Fibroblast of skin of right quadriceps (primary cell): ENCODE data around the gene SCGB2A2.

Experiments
- DNase-seq: peaks from one replicate; pipeline ENCODE4 v3.0.0-alpha.2; 2013

The SCGB2A2 gene

DNA sequence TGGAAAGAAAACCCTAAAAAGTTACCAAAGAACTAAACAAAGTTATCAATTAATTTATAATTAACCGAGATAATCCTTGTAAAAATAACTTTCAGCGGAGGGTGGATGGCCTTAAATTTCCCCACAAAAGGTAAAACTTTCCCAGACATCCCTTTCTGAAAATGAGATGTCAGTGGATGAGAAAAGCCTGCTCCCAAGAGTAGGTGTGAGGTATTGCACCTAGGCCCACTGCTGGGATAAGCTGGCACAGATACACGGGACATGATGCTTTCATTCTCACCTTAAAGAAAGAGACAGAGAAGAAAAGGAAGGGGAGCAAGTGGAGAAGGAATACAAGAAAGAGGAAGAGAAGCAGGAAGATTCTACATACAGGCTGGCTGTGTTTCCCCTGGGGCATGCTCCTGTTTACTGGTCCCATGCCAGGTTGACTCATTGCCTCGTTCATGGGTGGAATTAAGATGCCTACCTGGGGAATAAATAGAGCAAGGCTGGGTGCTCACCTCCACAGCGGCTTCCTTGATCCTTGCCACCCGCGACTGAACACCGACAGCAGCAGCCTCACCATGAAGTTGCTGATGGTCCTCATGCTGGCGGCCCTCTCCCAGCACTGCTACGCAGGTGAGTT, at the start of gene SCGB2A2:
Gene SCGB2A2, plus strand, starts transcription at position 505 of the 625 bp plus-strand sequence. Its CDS starts 59 bp downstream, at position 564.
- no peak for DNase-seq

DNA sequence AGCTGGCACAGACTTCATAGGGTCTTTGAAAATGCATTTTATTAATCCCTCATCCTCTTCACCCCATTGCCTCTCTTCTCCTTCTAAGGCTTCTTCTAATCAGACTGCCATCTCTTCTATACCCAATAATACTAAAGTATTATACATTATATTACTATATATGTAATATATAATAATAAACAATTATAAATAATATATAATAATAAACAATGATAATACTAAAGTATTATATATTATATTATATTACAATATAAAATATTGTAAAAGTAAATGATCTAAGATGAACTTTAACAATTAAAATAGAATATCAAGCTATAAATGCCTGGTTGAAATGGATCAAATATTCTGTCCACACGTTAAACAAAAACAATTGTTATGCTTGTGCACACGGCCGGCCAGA, 48.5 kb upstream of the SCGB2A2 start:
- no peak for DNase-seq

DNA sequence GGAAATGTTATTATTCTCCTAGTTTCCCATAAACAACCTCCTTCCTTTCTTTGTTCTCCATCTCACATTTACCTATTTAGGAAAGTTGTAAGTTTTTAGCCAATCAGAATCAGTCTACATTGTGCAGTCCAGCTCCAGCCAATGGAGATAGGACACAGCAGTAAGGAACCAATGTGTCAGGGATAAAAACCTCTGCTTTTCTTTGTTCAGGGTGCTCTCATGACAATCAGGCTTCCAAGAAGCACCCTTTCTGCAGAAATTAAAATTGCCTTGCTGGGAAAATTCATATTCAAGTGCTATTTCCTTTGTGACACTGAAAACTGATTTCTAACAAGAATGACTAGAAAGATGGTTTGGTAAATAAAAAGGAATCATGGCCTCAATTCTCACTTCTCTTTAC, 46.9 kb upstream of the SCGB2A2 start:
- peak; percentile 6 for DNase-seq

DNA sequence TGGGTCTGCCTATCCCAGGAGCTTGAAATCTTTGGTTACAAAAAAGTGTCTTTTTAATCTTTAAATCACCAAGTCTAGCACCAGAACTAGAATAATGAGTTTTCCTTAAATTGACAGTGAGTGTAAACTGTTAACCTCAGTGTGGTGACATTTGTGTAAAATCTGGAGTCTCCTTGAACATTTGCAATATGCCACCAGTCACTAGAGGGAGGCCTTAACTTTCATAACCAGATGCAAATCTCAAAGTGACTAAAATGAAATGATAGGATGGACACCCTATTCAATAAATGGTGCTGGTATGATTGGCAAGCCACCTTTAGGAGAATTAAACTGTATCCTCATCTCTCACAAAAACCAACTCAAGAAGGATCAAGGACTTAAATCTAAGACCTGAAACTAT, 36.2 kb upstream of the SCGB2A2 start:
- DNase-seq: no peak

DNA sequence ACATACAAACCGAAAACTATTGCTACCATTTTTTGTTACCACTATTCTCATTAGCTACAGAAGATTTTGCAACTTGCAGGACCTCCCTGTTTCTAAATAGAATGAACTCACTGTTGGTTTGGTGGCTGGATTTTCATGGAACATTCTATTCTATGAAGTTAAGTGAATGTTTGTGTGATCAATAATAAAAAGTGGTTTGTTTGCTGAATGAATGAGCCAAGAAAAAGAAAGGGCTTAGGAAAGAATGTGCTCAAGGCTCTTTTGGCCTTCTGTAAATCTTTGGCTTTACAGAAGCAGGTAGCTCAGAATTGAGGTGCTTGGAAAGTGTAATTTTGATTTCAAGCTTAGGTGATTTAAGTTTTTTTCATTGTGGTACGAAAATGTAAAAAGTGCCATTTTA, 33.8 kb upstream of the SCGB2A2 start:
- DNase-seq: no peak

DNA sequence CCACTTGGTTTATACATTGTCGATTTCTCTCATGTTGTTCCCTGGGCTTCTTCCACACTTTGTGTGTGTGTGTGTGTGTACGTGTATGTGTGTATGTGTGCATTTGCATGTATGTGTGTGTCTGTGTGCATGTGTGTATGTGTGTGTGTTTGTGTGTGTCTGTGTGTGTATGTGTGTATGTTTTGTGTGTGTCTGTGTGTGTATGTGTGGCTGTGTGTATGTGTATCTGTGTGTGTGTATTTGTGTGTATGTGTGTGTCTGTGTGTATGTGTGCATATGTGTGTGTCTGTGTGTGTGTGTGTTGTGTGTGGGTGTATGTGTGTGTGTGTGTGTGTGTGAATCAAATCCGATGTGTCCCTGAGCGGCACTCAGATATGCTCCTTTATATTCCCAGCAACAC, 32.5 kb upstream of the SCGB2A2 start:
- no peak for DNase-seq

DNA sequence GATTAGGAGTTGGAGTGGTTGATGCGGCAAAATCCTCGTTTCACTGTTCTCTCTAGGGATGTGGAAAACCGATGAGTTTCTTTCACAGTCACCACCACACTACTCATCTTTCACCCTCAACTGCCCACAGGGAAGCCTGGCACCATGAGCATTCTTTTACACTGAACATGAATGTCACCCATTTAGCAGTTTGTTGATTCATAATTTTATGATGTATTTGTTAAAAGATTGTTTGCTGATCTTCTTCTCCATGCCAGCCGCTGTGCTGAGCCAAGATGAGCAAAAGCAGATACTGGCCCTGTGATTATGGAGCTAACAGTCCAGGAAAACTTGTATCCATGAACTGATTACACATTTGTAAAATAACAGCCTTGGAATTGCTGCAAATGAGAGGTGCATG, 31.8 kb upstream of the SCGB2A2 start:
- no peak for DNase-seq

DNA sequence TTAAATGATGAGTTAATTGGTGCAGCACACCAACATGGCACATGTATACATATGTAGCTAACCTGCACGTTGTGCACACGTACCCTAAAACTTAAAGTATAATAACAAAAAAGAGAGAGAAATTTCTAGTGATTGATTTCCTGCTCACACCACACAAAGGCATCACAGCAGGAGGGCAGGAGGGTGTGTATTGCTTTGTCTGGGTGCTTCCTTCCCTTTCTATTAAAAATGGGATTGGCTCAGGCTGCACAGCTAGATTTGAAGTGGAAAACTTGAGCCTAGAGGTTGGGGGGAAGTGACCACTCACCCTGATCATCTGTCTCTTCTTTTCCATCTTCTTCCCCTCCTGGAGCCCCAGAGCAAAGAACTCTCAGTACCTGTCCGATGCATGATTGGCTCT, 28.9 kb upstream of the SCGB2A2 start:
- no peak for DNase-seq

DNA sequence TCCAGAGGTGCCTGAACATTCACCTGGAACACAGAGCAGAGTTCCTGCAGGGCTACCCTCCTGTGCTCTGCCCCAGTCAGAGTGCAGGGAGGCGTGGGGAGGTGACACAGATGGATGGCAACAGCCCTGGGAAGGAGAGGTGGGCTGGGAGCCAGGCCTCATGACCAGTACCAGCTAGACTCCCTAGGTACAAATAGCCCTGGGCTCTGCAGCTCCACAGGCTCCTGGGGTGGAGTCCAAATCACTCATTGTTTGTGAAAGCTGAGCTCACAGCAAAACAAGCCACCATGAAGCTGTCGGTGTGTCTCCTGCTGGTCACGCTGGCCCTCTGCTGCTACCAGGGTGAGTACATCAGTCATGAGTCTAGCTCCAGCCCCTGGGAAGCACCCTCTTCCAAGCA, 27.9 kb upstream of the SCGB2A2 start, which contains the start of gene SCGB1D2:
Gene SCGB1D2, plus strand, starts transcription at position 219 of the 400 bp plus-strand sequence. Its CDS starts 69 bp downstream, at position 288.
- DNase-seq: no peak

DNA sequence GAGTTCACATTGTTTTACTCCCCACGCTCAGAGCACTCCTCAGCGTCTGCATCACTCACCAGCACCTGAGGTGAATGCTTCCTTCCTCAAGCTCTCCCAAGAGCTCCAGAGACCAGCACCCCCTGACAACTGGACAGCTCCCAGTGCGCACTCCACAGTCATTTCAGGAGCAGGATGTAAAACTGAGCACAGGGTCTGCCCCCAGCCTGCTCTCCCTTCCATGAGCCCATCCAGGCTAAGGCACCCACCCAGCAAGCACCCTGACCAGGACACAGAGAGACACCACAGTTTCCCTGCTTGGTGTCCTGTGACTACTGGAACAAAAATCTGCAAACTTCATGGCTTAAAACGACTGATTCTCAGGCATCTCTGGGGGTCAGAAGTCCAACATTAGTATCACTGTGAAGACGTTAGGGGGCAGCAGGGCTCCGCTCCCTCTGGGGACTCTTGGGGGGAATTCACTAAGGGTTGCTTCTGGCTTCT, 24.6 kb upstream of the SCGB2A2 start:
- peak; percentile 31 for DNase-seq

DNA sequence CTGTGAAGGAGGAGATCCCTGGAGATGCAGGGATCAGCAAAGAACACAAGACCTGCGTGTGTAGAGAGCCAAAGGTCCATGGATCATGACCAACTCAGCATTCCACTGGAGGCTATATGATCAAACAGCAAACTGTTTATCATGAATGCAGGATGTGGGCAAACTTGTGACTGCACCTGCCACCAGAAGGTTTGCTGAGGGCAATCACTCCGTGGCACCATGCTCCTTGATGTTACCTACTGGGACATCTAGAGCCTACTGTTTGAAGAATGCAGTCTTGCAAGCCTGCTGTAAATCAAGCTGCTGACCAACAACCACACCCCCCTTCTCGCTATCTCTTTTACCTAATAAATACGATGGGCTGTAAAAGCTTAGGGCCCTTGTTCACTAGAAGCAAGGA, 18.3 kb upstream of the SCGB2A2 start:
- DNase-seq: no peak

DNA sequence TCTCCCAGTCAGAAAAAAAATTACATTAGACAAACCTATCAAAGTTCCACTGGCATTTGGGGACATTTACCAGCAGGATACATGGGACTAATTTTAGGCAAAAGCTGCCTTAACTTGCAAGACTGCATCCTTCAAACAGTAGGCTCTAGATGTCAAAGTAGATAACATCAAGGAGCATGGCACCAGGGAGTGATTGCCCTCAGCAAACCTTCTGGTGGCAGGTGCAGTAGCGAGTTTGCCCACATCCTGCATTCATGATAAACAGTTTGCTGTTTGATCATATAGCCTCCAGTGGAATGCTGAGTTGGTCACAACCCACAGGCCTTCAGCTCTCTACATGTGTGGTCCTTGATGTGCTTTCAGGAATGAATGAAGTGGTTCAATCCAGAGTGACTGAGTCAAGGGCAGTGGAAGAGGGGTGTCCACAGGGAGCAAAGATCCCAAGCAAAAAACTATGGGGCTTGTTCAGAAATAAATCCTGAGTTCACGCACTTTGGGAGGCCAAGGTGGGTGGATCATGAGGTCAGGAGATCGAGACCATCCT, 15.9 kb upstream of the SCGB2A2 start:
- DNase-seq: no peak

DNA sequence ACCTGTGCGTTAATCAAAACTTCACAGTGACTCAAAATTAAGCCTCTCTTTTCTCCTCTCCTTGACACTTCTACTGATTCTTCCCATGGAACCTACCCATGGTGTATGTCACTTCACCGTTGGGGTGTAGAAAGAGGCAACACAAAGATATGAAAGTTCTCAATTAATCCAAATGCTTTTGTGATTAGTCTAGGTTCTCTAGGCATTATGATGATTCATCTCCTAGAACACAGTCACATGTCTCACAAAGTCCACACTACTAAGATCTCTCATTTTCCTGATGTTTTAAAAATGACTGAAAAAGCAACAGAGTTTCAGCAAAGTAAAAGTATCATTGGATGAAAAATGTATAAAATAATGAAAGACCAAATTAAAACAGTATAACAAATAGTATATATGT, 13.7 kb upstream of the SCGB2A2 start:
- DNase-seq: no peak

DNA sequence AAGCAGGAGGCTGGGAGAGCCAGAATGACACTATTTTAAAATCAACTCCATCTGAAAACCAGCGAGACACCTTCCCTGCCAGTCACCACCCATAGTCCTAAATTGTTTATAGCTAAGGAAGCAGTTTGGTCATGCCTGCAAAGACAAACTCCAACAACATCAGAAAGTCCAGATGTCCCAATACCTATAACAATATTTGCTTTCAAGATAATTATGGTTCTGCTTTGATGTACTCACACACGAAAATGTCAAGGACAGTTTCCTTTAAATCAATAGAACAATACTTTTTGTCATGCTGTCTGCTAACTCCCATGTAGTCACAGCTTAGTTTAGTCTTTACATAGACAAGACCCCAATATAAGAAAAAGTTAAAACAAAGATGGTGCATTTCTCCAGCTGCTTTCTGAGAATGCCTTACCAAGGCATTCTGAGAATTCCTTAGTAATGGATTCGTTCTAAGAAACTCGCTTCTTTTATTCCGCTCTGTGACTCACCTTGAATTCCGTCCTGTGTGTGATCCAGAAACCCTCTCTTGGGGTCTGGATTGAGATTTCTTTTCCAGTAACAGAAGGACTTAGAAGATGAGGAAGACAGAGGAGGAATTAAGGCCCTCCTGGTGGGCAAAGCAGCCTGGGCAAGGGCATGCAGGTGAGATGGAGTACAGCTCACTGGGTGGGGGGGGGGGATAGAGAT, 9.6 kb upstream of the SCGB2A2 start:
- DNase-seq: no peak

DNA sequence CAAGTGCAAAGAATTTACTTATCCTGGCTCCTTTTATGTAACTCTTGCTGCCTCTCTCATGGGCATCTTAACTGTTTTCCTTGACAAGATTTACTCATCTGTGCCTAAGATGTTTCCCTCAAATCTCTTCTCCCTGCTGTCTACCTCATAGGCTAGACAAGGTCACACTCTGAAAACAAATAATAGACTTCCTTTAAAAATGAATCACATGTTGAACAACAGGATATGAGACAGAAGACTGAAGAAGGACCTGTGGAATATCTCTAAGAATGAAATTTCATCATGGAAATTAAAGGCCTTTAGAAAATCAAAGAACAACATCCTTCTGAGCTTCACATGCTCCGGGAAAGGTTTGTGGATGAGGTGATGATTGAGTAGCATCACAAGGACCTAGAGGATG, 6.0 kb upstream of the SCGB2A2 start:
- DNase-seq: no peak

DNA sequence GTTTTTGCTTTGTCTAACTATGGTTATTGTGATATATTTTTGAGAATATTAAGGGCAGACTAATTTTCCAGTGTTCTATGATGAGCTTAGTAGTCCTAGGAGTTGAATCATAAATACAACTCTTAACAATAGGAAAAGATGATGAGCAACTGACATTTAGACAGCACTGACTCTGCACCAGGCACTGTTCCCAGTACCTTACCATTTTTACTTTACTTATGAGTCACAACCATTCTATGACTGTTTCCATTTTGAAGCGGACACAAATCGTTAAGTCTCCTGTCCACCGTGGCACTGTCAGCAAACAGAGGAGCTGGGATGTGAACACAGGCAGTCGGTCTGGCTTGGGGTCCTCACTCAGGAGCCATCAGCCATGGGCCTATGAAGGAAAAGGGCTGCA, 3.4 kb upstream of the SCGB2A2 start:
- no peak for DNase-seq

DNA sequence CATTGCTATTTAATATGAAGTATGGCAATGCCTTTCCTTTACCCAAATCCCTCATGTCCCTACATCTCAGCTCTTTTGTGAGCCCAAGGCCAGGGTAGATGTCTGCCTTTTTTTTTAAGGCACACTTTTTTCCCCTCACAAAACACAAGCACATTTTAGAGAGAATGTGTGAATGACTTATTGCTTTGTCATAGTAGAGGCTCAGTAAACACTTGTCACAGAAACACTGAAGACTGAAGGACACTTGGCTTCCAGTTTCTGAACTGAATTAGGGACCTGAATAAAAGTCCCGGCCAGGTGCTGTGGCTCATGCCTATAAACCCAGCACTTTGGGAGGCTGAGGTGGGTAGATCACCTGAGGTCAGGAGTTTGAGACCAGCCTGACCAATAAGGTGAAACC, 2.9 kb upstream of the SCGB2A2 start:
- DNase-seq: no peak

DNA sequence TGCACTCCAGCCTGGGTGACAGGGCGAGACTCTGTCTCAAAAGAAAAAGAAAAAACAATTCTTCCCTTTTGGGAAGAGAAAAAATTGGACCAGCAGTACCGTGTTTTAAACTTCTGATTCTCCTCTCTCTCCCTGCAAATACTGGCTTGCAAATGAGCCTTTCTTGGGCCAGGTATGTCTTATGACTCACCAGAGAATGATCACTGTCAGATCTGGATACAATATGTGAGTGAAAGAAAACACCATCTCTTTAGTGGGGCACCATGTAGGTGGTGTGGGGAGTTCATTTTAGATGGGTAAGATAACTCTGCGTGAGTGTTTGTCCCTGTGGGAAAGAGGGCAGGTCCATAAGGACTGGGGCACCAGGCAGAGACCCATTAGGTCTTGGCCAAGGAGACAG, 2.4 kb upstream of the SCGB2A2 start:
- no peak for DNase-seq

DNA sequence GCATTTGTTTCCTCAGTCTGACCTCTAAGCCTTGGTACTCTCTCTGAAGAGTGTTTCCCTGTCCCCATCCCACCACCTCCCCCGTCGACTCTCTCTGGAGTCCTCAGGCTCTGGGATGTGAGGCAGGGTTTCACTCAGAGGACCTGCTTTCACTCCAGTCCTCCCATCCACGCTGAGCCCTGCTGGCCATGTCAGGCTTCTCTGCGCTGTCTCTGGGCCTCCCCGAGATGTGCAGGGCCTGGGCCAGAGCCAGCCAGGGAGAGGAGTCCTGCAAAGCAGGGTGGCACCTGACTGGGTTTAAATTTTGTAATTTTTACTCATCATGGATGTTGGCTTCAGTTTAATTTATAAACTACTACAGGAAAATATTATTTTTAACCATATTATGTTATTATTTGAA, 3.3 kb downstream of the SCGB2A2 start:
- no peak for DNase-seq

DNA sequence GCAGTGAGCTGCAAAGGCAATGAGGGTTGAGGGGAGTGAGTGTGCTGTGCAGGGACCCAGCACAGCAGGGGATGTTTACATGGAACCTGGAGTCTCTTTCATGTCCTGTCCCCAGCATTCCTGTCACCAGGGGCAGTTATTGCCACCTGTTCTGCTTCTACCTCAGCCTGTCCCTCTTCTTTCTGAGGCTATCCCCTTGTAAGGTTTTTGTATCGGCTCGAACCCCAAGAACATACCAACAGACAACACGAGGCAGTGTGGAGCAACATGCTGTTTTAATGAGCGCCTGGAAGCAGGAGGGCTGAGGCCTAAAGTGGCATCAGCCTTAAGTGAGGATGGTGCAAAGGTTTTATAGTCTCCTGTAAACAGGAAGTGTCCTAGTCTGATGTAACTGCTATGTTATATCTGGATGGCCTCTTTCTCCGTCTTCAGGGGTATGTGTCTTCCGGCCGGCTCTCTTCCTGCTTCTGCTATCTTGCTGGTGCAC, 3.9 kb downstream of the SCGB2A2 start:
- no peak for DNase-seq

DNA sequence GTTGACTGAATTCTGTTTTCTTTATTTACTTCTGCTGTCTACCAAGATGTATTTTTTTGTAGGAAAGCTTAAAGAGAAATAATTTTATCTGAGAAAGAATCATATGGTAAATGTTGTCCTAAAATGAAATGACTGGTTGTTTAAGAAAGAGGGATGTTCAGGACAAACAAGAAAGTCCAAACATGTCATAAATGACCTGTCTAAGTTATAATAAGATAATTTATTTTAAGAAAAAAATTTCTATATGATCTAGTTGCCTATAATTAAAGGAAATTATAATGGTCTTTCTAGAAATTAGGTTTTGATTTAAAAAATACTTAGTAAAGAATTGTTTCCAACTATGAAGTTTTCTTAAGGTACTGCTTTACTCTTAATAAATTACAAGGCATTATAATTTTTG, 10.5 kb downstream of the SCGB2A2 start:
- DNase-seq: no peak

DNA sequence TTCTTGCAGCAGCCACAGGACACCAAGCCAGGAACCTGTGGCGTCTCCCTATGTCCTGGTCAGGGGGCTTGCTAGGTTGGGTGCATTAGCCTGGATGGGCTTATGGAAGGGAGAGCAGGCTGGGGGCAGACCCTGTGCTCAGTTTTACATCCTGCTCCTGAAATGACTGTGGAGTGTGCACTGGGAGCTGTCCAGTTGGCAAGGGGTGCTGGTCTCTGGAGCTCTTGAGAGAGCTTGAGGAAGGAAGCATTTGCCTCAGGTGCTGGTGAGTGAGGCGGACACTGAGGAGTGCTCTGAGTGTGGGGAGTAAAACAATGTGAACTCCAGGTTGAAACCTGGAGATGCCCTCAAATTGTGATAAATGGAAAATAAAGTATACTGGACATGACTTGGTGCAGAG, 25.5 kb downstream of the SCGB2A2 start:
- DNase-seq: peak; percentile 5

DNA sequence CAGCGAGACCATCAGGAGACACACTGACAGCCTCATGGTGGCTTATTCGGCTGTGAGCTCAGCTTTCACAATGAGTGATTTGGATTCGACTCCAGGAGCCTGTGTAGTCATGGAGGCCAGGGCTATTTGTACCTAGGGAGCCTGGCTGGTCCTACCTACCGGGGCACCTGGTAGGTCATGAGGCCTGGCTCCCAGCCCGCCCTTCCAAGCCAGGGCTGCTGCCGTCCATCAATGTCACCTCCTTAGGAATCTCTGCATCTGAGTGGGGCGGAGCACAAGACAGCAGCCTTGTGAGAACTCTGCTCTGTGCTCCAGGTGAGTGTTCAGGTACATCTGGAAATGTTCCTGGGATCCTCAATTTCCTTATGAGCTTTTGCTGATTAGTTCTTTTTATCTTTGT, 29.0 kb downstream of the SCGB2A2 start, which contains the start of gene SCGB1D4:
Gene SCGB1D4, minus strand, starts transcription at position 101 of the 400 bp plus-strand sequence. Its CDS starts 65 bp downstream, at position 36.
- no peak for DNase-seq

DNA sequence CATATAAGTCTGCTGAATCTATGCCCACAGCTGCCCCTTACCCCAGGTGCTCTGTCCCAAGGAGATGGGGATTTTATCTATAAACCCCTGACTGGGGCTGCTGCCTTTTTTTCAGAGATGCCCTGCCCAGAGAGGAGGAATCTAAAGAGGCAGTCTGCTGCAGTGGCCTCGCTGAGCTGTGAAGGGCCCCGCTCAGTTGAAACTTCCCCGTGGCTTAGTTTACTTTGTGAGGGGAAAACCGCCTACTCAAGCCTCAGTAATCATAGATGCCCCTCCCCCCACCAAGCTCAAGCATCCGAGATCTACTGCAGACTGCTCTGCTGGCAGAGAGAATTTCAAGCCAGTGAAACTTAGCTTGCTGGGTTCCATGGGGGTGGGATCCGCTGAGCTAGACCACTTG, 36.3 kb downstream of the SCGB2A2 start:
- no peak for DNase-seq
